Colonic mucosa (tissue), 4 donors: ENCODE results near the gene RAD51B. TPM values are rescaled to one million over a fixed set of nuclear protein-coding genes. Genes with fewer than 3 reads are reported as not detected.

Experiments used
- DNase-seq: peaks from one replicate; pipeline ENCODE4 v3.0.0-alpha.2; 2020
- H3K27ac ChIP-seq: fragments of 200-600 bp; one replicate; pipeline ENCODE4 v1.8.0; 2021
- H3K27me3 ChIP-seq: fragments of 200-600 bp; one replicate; pipeline ENCODE4 v1.8.0; 2021
- H3K36me3 ChIP-seq: fragments of 200-600 bp; one replicate; pipeline ENCODE4 v1.8.0; 2021
- H3K4me1 ChIP-seq: fragments of 200-600 bp; one replicate; pipeline ENCODE4 v1.8.0; 2021; ENCODE audit warnings: mild to moderate bottlenecking
- H3K4me3 ChIP-seq: fragments of 200-600 bp; one replicate; pipeline ENCODE4 v1.8.0; 2021
- H3K9ac ChIP-seq, 2 donors: one replicate each; pipeline ENCODE4 v1.7.0; 2013; ENCODE audit warnings: control low read depth in 2 of 2, low read depth in 2 of 2, low read length in 2 of 2
- H3K9me3 ChIP-seq: fragments of 200-600 bp; one replicate; pipeline ENCODE4 v1.8.0; 2021
- intact Hi-C: fragments of 100-400 bp; cut with DNase I; formaldehyde crosslinking; loops from one replicate; pipeline ENCODE4 v1.14.1; 2022
- total RNA-seq, 2 donors: library from RNA; stranded (reverse); fragmentation: NEBNext Ultra II Directional in 1 of 2; extraction: Animal tissue kit (Norgen Biotek cat#: 25700) in 1 of 2; gene quantifications; one replicate each; pipeline ENCODE4 v1.2.1, GENCODE V29; 2021
- TF ChIP-seq, protein P1 (sequence below): fragments of 200-600 bp; IDR thresholded peaks from one replicate; pipeline ENCODE4 v1.8.0; 2022; ENCODE audit warnings: antibody characterized with exemption, mild to moderate bottlenecking
- donor health status: healthy.
- donor health status: DM: no; HTN: no; CAD: no.
- donor health status: DM: no; HTN: no; CAD: no.

Gene RAD51B
- total RNA-seq, 2 donors from 2014 or later, result 12.7 to 22.0 TPM

GRCh38 chr14:68223631-68224030, 404.1 kb downstream of the RAD51B start:
- TF ChIP-seq, protein P1, sequence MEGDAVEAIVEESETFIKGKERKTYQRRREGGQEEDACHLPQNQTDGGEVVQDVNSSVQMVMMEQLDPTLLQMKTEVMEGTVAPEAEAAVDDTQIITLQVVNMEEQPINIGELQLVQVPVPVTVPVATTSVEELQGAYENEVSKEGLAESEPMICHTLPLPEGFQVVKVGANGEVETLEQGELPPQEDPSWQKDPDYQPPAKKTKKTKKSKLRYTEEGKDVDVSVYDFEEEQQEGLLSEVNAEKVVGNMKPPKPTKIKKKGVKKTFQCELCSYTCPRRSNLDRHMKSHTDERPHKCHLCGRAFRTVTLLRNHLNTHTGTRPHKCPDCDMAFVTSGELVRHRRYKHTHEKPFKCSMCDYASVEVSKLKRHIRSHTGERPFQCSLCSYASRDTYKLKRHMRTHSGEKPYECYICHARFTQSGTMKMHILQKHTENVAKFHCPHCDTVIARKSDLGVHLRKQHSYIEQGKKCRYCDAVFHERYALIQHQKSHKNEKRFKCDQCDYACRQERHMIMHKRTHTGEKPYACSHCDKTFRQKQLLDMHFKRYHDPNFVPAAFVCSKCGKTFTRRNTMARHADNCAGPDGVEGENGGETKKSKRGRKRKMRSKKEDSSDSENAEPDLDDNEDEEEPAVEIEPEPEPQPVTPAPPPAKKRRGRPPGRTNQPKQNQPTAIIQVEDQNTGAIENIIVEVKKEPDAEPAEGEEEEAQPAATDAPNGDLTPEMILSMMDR, result no peak
- no peaks in the 10 kb centered on the region for H3K36me3 ChIP-seq
- no peak overlapping the region for H3K27ac ChIP-seq
- no peaks in the 10 kb centered on the region for H3K9me3 ChIP-seq
- intact Hi-C loops, result no loop called here
- no peak overlapping the region for H3K9ac ChIP-seq
- H3K27me3 ChIP-seq, result no peaks in the 10 kb centered on the region
- H3K4me1 ChIP-seq, result no peaks in the 10 kb centered on the region
- no peak for DNase-seq
- no peak overlapping the region for H3K4me3 ChIP-seq

GRCh38 chr14:68225321-68225720, 405.7 kb downstream of the RAD51B start:
- Histone ChIP-seq H3K27me3 (no peaks in the 10 kb centered on the region), H3K27ac (no peak overlapping the region), H3K36me3 (no peaks in the 10 kb centered on the region), H3K4me3 (no peak overlapping the region), H3K4me1 (no peaks in the 10 kb centered on the region), H3K9ac (no peak overlapping the region), H3K9me3 (no peaks in the 10 kb centered on the region)
- TF ChIP-seq, protein P1, result no peak
- no peak for DNase-seq
- intact Hi-C loops, result no loop called here

GRCh38 chr14:68226523-68226922, 406.9 kb downstream of the RAD51B start:
- intact Hi-C loops, result no loop called here
- no peaks in the 10 kb centered on the region for H3K27me3 ChIP-seq
- no peak overlapping the region for H3K4me3 ChIP-seq
- no peak overlapping the region for H3K9ac ChIP-seq
- no peak for DNase-seq
- no peak overlapping the region for H3K27ac ChIP-seq
- TF ChIP-seq, protein P1, result no peak
- H3K4me1 ChIP-seq, result no peaks in the 10 kb centered on the region
- H3K36me3 ChIP-seq, result no peaks in the 10 kb centered on the region
- H3K9me3 ChIP-seq, result no peaks in the 10 kb centered on the region

- intact Hi-C loops, result no loop called here
- no peaks in the 10 kb centered on the region for H3K36me3 ChIP-seq
- no peaks in the 10 kb centered on the region for H3K27me3 ChIP-seq
These were observed 409.1 kb downstream of the RAD51B start for GRCh38 chr14:68228656-68229055.

DNA sequence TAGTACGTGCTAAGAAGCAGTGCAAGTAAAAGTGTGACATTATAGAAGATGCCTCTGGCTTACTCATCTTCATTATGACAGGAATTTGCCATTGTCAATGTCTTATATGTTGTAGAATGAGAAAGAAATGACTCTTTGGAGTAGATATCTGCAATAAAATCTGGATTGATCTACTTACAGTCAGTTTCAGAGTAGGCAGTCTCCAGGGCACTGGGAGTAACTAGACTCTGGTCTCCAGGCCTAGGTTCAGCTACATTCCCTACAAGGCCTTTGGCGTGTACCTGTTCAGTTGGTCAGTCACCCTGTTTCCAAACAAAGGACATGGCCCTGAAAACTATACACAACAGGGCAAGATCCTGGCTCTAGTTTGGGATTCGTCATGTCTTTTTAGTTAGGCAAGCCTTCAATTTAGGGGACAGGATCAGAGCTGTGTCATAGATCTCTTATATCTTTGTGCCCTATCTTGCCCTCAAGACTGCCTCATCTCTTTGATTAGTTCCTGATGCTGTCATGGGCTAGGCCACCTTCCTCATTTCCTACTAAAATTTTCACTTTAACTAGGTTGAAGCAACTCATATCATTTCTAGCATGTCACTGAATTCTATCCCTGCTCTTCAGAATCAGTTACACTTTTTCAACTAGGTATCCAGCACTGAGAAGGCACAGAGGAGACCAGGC, 410.0 kb downstream of the RAD51B start:
- Histone ChIP-seq H3K27ac (no peak overlapping the region), H3K9ac (no peak overlapping the region), H3K9me3 (no peaks in the 10 kb centered on the region), H3K4me1 (peaks cover 4% of the 10 kb centered on the region), H3K27me3 (no peaks in the 10 kb centered on the region), H3K36me3 (no peaks in the 10 kb centered on the region), H3K4me3 (no peak overlapping the region)
- TF ChIP-seq, protein P1, result no peak
- intact Hi-C loops, result loop anchor here (5.0 kb wide), 1 partner anchor 32 kb away; no protein-coding TSS in a partner anchor
- DNase-seq, result no peak

More at GRCh38 chr14:68228656-68229055, 409.1 kb downstream of the RAD51B start:
- Histone ChIP-seq H3K4me3 (no peak overlapping the region), H3K9me3 (no peaks in the 10 kb centered on the region), H3K4me1 (peaks cover 4% of the 10 kb centered on the region), H3K27ac (no peak overlapping the region), H3K9ac (no peak overlapping the region)
- DNase-seq, result no peak
- TF ChIP-seq, protein P1, result no peak
